Measurements from ENCODE around the gene RYR1.
"Not testable (repeated sequence)": the region's sequence is repeated elsewhere in the genome, so short reads cannot be mapped to it uniquely, and the experiment has no call there.

Gene RYR1

GRCh38 chr19:38544569-38545315, 111.3 kb downstream of the RYR1 start:
- DNase-seq, result no peak

GRCh38 chr19:38545596-38545995, 112.1 kb downstream of the RYR1 start:
- no peak for DNase-seq

GRCh38 chr19:38547421-38547820, 113.9 kb downstream of the RYR1 start:
- no peak for DNase-seq

- no peak for DNase-seq
These were observed 115.6 kb downstream of the RYR1 start for GRCh38 chr19:38549061-38549460.

- no peak for DNase-seq
These were observed 116.5 kb downstream of the RYR1 start for GRCh38 chr19:38549942-38550341.

- no peak for DNase-seq
These were observed 116.9 kb downstream of the RYR1 start for GRCh38 chr19:38550376-38550775.

GRCh38 chr19:38551450-38551813, 117.9 kb downstream of the RYR1 start:
- DNase-seq, result peak; percentile 82

GRCh38 chr19:38553239-38553638, 119.7 kb downstream of the RYR1 start:
- DNase-seq, result not testable (repeated sequence)

GRCh38 chr19:38554676-38555141, 121.2 kb downstream of the RYR1 start:
- no peak for DNase-seq

- no peak for DNase-seq
These were observed 121.7 kb downstream of the RYR1 start for GRCh38 chr19:38555200-38555599.

GRCh38 chr19:38556521-38557174, 123.2 kb downstream of the RYR1 start:
- no peak for DNase-seq

- peak; percentile 76 for DNase-seq
These were observed 123.8 kb downstream of the RYR1 start for GRCh38 chr19:38557205-38557799.

GRCh38 chr19:38558933-38559332, 125.4 kb downstream of the RYR1 start:
- DNase-seq, result not testable (repeated sequence)

GRCh38 chr19:38559428-38560401, 126.2 kb downstream of the RYR1 start:
- peak; percentile 78 for DNase-seq

GRCh38 chr19:38561053-38561606, 127.6 kb downstream of the RYR1 start:
- DNase-seq, result no peak

GRCh38 chr19:38561658-38562057, 128.2 kb downstream of the RYR1 start:
- DNase-seq, result no peak

- DNase-seq, result no peak
These were observed 128.6 kb downstream of the RYR1 start for GRCh38 chr19:38562096-38562495.

- no peak for DNase-seq
These were observed 130.0 kb downstream of the RYR1 start for GRCh38 chr19:38563475-38563874.

- peak; percentile 71 for DNase-seq
These were observed 131.6 kb downstream of the RYR1 start for GRCh38 chr19:38564981-38565690.

GRCh38 chr19:38565691-38566105, 132.2 kb downstream of the RYR1 start:
- no peak for DNase-seq

GRCh38 chr19:38569368-38569983, 136.0 kb downstream of the RYR1 start:
- DNase-seq, result no peak
